AG08395 (cell line): Measurements from ENCODE around the gene SH2D5.
"Not testable (repeated sequence)": the region's sequence is repeated elsewhere in the genome, so short reads cannot be mapped to it uniquely, and the experiment has no call there.

ENCODE experiments used
- DNase-seq: peaks from one replicate; pipeline ENCODE4 v3.0.0; 2012; ENCODE audit warnings: mixed read lengths, low spot score

SH2D5 gene

DNA sequence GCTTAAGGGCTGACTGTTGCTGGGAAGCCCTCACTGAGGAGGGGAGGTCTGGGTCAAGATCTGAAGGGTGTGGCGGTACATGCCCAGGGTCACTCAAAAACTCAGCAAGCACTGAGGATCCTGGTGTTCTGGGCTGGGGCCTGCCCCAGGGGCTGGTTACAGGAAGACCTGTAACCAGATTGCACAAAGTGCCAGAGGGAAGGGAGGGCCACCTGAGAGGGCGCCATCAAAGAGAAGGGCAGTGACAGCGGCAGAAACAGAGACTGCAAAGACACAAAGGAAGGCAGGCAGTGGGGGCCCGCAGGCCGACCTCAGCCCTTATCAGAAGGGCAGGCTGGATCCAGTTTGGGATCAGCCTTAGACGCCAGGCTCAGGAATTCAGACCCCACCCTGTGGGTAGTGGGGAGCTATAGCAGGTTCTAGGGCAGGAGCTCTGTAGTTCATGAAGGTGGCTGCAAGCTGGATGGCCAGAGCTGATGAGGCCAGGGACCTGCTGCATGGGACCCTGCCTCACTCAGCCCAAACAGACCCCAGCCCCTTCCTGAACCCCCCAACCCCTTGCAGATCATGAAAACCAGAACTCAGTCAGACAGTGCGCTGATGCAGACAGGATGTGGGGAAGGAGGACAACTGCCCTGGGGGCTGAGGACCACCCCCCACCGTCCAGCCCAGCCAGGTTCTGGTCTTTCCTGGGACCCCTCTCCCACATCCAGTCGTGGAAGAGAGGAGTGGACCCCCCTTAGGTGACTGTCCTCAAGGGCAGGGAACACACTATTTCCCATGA lies 3.9 kb downstream of the SH2D5 start:
- no peak for DNase-seq

GRCh38 chr1:20727746-20728316 lies 4.7 kb downstream of the SH2D5 start:
- no peak for DNase-seq

GRCh38 chr1:20726932-20727745 lies 5.4 kb downstream of the SH2D5 start:
- no peak for DNase-seq

DNA sequence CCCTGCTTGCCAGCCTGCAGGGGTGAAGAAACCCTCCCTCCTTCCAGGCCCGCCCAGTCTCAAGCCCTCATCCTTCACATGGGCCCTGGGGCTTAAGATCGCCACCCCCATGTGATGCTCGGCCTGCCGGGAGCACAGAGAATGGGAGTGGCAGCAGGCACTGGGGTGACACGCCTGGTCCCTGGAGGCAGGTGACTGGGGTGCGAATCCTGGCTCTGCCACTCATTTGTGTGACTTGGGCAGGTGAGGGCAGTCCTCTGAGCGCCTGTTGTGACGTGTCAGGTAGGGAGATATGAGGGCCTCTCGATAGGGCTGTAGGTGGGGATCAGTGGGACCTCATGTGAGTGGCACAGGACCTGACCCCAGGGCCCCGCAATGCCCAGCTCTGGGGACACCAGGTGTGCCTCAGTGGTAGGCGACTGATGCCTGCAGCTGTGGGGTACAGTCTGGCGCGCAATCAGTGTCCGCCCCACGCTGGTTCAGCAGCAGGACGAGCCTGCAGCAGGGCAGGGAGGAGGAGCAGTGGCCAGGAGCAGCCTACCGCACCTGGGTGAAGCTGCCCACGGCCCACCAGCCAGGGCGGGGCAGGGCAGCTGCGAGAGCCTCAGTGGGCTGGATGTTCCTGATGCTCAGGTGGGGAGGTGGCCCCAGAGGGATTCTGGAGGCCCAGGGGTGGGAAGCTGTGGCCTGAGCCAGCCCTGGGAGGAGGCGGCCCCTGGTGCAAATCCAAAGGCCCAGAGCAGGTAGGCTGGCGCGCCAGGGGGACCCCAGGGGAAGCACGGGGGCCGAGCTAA lies 6.2 kb downstream of the SH2D5 start:
- no peak for DNase-seq

- peak; percentile 21 for DNase-seq
Observed at GRCh38 chr1:20725189-20726117, 7.0 kb downstream of the SH2D5 start.

GRCh38 chr1:20724364-20725188 lies 7.9 kb downstream of the SH2D5 start:
- no peak for DNase-seq

GRCh38 chr1:20723537-20724363 lies 8.8 kb downstream of the SH2D5 start:
- DNase-seq: no peak

DNA sequence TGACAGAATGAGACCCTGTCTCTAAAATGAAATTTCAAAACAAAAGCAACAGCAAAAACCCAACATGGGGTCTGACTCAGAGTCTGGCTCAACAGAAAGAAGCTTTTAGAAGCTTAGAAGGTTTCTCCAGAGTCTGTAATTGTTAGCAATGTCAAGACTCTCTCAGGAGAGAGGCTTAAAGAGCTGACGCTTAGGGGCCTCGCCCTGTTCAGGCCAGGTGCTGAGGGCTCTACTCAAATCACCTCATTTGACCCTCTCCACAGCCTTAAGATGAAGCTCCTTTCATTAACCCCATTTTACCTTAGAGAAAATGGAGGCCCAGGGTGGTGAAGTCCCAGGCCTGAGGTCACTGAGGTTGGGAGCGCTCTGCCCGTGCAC lies 9.4 kb downstream of the SH2D5 start:
- DNase-seq: no peak

DNA sequence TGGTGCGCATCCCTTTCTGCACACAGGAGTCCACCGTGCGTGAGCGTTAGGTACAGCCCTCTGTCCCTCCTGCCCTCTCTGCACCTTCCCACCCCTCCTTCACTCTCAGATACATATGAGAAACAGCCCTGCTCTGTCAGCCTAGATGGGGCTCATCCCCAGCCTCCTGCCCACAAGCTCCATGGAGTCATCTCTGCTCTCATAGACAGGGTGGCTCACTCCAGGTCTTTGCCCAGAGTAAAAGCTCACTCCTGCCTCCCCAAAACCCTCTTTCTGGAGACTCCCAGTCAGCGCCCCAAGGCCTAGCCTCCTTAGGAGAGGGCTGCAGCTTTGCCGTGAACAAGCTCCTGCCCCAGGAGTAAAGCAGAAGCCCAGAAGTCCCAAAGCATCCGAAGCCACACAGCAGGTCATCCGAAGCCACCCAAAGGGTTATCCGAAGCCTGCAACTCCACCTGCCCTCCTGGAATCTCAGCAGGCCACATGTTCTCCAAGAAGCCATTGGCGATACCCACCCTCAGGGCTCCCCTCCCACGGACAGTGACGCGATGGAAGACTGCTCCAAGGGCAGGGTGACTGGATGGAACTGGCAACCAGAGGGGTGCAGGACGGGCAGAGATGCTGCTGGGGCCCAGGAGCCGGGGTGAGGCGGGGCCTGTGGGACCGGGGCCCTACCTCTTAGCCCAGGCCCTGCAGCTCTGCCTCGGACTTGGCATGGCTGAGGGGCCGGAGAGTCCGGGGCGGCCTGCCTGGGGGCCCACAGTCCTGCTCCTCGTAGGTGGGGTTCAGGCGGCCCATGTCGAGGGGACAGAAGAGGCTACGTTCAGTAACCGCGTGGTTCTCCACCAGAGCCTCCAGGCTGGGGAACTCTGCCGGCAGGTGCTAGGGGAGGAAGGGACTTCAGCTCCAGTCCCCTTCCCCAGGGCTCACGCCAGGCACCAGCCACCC lies 11.1 kb downstream of the SH2D5 start:
- no peak for DNase-seq

- no peak for DNase-seq
Observed at GRCh38 chr1:20720631-20721091, 11.8 kb downstream of the SH2D5 start.

GRCh38 chr1:20719871-20720620 lies 12.5 kb downstream of the SH2D5 start:
- no peak for DNase-seq

- DNase-seq: no peak
Observed at GRCh38 chr1:20719261-20719660, 13.2 kb downstream of the SH2D5 start.

- not testable (repeated sequence) for DNase-seq
Observed at GRCh38 chr1:20718343-20718882, 14.1 kb downstream of the SH2D5 start.

DNA sequence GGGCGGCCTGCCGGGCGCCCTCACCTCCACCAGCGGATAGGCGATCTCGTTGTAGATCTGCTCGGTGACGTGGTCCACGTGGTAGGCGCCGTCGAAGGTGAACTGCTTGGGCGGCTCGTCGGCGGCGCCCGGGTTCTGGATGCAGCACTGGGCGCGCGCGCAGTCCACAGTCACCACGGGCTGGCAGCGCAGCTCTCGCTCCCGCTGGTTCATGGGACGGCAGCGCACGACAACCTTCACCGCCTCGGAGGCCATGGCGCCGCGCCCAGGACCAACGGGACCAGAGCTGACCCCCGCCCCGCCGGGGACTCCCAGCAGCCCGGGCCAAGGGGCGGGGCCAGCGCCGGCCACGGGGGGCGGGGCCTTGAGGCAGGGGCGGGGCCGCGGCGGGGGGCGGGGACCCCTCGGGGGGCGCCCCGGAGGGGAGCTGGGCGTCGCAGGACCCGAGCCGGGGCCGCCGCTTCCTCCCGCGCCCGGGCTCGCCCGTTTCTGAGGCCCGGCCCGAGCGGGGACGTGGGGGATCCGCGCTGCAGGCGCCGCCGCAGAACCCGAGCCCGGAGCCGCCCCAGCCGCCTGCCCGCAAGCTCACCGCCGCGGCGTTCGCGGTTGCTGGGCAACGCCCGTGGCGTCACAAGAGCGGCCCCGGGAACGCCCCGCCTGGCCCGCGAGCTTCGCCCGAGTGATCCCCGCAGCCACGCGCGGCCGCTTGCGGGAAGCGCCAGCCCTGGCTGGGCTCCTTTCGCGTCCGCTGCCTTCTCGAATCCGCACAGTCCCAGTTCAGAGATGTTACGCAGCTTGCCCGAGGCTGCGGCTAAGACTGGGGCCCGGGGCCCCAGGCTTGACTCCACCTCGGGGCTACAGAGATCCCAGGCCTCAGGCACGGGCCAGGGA lies 14.8 kb downstream of the SH2D5 start, which contains the start of gene KIF17:
KIF17 (minus strand) TSS at position 556 of the 891 bp plus-strand sequence; CDS start at position 255, 301 bp downstream.
- DNase-seq: peak; percentile 89

DNA sequence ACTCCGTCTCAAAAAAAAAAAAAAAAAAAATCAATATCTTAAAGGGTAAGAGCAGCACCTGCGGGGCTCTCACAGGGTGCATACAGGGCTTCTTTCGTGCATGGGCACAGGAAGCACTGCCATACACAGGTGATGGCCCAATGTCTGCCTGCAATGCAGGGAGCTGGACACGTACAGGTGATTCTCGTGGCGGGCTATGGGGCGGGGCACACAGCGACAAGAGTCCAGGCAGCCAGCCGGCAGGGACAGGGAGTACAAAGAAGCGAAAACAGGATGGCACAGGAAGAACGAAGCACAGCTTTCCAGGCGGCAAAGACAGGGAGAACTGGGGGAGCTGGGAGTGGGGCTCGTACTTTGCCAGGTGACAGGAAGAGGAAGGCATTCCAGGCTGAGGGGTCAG lies 16.3 kb downstream of the SH2D5 start:
- DNase-seq: no peak

GRCh38 chr1:20715406-20715805 lies 17.1 kb downstream of the SH2D5 start:
- no peak for DNase-seq
